NCI-H1092 (cell line): ENCODE results near the gene ELP5.

Experiments
- DNase-seq: peaks from one replicate; lab custom pipeline; 2025; lab: John Stamatoyannopoulos, UW

Gene ELP5

GRCh38 chr17:7256766-7257456, 4.9 kb downstream of the ELP5 start:
- DNase-seq: no peak

DNA sequence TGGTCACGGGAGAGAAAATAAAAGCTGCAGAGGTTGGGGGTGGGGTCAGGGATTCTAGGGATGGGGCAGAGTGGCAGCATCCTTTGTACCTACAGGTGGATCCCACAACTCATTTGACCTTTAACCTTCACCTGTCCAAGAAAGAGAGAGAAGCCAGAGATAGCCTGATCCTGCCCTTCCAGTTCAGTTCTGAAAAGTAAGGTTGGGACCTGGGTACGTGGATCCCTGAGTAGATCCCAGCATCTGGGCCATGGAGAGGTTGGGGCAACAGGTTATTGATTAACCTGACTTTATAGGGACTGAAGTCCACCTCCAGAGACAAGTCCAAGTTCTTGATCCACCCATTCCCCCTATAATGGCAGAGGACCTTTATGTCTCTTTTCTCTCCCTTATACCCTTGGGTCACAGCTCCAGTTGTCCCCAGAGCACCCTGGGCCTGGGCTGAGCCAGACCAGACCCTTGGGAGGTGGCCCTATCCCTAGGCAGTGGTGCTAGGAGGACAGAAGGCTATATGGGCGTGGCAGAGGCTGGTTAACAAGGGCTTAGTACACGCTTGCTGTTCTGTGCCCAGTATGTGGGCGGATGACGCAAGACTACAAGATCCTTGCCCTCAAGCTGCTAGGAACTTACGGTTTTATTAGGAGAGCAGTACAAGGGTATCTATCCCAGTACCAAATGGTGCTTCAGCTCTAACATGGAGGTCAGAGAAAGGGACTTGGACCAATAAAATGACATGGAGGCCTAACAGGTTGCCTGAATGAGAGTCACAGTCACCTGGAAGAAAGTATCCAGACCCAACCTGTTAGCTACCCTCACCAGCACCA, 6.9 kb downstream of the ELP5 start:
- no peak for DNase-seq

DNA sequence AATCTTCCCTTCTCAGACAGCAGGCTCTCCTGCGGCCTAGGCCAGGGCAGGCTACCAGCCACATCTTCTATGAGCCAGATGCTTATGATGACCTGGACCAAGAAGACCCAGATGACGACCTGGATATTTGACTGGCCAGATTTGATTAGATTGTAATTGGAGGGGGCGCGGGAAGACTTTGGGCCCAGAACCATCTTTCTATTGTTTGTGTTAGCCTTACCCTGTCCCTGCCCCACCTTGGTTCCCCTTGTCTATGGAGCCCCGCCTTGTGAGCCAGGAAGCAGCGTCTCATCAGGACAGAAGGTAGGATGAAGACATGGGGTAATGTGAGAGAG, 7.5 kb downstream of the ELP5 start:
- no peak for DNase-seq

GRCh38 chr17:7260151-7260550, 8.1 kb downstream of the ELP5 start:
- no peak for DNase-seq

DNA sequence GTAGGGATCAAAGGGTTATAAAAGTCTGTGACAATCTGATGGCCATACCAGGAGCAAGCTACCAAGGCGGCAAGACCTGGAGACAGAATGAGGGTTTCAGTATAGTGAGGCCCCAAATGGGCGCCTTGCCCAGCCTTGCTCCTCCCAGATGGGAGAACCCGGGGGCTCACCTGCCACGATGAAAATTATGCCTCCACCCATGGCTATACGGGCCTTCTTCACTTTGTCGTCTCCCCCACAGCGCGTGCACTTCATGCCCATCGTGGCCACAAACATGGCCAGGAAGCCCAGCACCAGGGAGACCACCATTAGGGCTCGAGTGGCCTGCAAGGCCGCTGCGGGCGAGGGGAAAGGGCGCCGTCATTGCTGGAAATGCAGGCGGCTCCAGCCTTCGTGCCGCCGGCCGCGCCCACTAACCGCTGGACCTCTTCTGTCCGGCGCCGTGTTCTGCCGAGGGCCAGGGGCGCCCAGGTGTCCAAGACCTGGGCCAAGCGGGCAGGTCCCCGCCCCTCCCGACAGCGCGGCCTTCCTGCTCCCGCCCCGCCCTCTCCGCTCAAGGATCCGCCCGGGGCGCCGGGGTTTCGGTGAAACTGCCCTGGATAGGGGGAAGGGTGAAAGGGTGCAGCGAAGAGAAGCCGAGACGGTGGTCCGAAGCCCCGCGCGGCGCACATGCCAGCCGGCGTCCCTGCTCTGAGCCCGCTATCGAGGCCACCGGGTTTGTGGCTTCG, 8.8 kb downstream of the ELP5 start:
- DNase-seq: no peak

GRCh38 chr17:7261379-7262191, 9.6 kb downstream of the ELP5 start:
- no peak for DNase-seq

- no peak for DNase-seq
Measured at GRCh38 chr17:7262192-7262934, 10.3 kb downstream of the ELP5 start, which contains the start of gene CLDN7. CLDN7 (minus strand) TSS chr17:7262478; CDS start chr17:7262043, 435 bp downstream.

- DNase-seq: no peak
Measured at GRCh38 chr17:7262935-7263800, 11.2 kb downstream of the ELP5 start.

GRCh38 chr17:7263801-7264078, 11.7 kb downstream of the ELP5 start:
- DNase-seq: no peak

DNA sequence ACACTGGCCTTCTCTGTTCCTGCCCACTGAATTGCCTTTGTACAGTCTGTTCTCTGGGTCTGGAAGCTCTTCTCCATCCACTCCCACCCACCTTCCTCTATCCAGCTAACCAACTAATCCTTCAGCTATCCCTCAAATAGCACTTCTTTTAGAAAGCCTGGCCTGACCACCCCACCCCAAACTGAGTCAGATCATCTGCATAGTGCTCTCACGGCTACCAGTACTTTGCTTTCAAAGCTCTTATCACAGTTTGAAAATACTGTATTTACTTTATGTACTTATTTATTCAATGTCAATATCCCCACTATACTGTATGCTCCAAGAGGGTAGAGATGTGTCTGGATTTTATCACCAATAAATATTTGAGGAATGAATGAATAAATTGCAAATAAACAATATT, 14.8 kb downstream of the ELP5 start:
- no peak for DNase-seq

DNA sequence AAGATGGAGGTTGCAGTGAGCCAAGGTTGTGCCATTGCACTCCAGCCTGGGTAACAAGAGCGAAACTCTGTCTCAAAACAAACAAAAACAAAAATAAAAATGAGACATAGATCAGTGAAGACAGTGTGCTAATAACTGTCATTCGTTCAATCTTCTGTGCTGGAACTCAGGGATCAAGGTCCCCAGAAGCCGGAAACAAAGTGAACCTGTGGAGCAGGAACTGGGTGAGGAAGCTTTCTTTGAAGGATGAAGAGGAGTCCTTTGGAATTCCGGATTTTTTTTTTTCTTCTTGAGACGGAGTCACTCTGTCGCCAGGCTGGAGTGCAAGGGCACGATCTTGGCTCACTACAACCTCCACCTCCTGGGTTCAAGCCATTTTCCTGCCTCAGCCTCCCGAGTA, 27.4 kb downstream of the ELP5 start:
- no peak for DNase-seq

DNA sequence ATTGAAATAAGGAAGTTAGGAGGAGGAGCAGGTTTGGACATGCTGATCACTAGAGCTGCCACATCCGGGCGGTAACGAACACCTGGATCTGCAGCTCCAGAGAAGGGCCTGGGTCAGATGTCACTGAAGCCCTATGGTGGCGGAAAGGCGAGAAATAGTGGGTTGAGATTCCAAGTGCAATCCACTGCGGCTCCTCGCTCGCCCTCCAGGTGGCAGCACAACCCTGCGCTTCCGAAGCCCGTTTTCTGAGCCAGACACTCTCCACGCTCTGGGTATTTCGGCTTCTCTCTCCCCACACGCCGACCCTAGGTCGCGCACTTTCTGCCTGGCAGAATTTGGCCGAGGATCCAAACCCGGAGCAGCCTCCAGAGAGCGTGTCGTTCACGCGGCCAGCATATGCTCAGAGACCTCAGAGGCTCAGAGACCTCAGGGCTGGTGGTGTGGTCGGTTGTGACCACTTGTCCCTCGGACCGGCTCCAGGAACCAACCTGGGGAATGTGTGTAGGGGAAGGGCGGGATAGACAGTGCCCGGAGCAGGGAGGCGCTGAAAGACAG, 28.6 kb downstream of the ELP5 start:
- peak; percentile 65 for DNase-seq

DNA sequence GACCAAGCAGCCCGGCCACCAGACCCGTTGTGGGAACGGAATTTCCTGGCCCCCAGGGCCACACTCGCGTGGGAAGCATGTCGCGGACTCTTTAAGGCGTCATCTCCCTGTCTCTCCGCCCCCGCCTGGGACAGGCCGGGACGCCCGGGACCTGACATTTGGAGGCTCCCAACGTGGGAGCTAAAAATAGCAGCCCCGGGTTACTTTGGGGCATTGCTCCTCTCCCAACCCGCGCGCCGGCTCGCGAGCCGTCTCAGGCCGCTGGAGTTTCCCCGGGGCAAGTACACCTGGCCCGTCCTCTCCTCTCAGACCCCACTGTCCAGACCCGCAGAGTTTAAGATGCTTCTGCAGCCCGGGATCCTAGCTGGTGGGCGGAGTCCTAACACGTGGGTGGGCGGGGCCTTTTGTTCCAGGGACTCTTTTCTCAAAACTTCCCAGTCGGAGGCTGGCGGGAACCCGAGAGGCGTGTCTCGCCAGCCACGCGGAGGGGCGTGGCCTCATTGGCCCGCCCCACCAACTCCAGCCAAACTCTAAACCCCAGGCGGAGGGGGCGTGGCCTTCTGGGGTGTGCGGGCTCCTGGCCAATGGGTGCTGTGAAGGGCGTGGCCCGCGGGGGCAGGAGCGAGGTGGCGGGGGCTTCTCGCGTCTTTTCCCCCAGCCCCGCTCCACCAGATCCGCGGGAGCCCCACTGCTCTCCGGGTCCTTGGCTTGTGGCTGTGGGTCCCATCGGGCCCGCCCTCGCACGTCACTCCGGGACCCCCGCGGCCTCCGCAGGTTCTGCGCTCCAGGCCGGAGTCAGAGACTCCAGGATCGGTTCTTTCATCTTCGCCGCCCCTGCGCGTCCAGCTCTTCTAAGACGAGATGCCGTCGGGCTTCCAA, 29.3 kb downstream of the ELP5 start, which contains the start of gene SLC2A4:
Gene SLC2A4 (plus strand): TSS at position 645 of the 879 bp plus-strand sequence. CDS start 217 bp downstream, at position 862.
- DNase-seq: no peak

- DNase-seq: no peak
Measured at GRCh38 chr17:7281953-7282751, 30.1 kb downstream of the ELP5 start.

DNA sequence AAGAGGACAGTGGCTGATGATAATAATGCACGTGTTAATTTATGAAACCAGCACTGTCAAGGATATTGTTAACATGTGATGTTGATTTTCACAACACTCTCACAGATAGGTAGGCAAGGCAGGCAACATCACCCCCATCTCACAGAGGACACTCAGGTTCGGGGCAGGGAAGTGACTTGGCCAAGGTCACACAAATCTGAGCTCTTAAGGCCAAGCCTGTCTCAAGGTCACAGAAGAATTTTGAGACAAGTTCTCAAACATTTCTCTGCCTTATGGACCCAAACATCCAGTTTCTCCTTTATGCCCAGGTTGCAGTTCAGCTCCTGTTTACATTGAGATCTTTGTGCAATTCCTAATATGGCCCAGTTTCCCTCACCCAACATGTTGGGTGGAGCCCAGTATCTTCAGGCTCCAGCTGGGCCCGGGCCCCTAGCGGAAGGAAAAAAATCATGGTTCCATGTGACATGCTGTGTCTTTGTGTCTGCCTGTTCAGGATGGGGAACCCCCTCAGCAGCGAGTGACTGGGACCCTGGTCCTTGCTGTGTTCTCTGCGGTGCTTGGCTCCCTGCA, 30.8 kb downstream of the ELP5 start:
- DNase-seq: no peak

GRCh38 chr17:7283471-7284216, 31.6 kb downstream of the ELP5 start:
- no peak for DNase-seq

DNA sequence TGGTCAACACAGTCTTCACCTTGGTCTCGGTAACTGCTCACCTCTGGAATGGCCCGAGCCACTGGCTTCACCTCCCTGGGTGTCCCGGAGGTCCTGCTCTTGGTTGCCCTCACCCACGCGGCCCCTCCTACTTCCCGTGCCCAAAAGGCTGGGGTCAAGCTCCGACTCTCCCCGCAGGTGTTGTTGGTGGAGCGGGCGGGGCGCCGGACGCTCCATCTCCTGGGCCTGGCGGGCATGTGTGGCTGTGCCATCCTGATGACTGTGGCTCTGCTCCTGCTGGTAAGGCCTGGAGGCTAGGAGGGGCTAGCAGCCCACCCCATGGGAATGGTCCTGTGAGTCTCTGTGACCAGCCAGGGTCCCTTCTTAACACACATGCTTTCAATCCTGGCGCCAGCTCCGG, 32.9 kb downstream of the ELP5 start:
- DNase-seq: no peak
